ENCODE data around the gene MRC1. TPM values are rescaled to one million over a fixed set of nuclear protein-coding genes. Genes with fewer than 3 reads are reported as not detected.

Gene MRC1
- total RNA-seq, 1 experiment from 2014 or later: 0.37 TPM

DNA sequence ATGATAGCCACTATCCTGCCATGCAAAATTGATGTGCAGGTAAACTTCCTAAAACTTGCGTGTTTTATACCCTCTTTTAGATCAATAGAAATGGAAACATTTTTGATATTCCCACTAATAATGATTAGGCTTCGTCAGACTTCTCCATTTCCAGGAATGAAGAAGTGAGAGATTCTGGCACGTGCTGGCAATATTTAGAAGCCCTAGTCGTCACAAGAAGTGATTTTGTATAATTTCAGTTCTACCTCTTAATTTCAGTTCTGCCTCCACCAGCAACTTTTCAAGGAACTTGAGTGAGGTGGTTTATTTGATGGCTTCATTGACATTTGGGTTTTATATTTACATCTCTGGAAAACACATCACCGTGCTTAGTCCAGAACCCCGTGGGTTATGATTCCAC is 61.9 kb downstream of the MRC1 start:
- CTCF ChIA-PET: no interaction called here
- Histone ChIP-seq H3K9me2 (ENCODE audit: insufficient read depth) (no peaks in the 10 kb centered on the region), H3K27me3 (ENCODE audit: insufficient read depth, low read length) (no peaks in the 10 kb centered on the region), H3K4me3 (replicated peaks in 1 of 2; ENCODE audit: low read depth in 1 of 2, low read length in 2 of 2) (no peak overlapping the region), H3K36me3 (ENCODE audit: control insufficient read depth in 1 of 2, insufficient read depth in 2 of 2, low read length in 2 of 2) (no peaks in the 10 kb centered on the region), H4K20me1 (ENCODE audit: insufficient read depth) (no peaks in the 10 kb centered on the region), H3K79me2 (ENCODE audit: insufficient read depth, low read length) (no peaks in the 10 kb centered on the region), H3K4me2 (ENCODE audit: low read length) (no peak overlapping the region), H3K27ac (ENCODE audit: low read depth, low read length) (no peak overlapping the region), H3K4me1 (ENCODE audit: control insufficient read depth in 1 of 2, insufficient read depth in 2 of 2, low read length in 2 of 2) (no peaks in the 10 kb centered on the region), H3K9me3 (ENCODE audit: control insufficient read depth in 1 of 2, insufficient read depth in 1 of 2, low read depth in 1 of 2, low read length in 2 of 2) (no peaks in the 10 kb centered on the region), H3K9ac (ENCODE audit: low read length) (no peak overlapping the region), H2AFZ (ENCODE audit: low read depth, low read length, poor library complexity, severe bottlenecking) (no peak overlapping the region)
- intact Hi-C loops (cut with micrococcal nuclease): no loop called here
- DNase-seq (ENCODE audit: low read depth, low spot score) (no peak), ATAC-seq (no peak)
- TF ChIP-seq, protein P1, sequence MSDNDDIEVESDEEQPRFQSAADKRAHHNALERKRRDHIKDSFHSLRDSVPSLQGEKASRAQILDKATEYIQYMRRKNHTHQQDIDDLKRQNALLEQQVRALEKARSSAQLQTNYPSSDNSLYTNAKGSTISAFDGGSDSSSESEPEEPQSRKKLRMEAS (IDR thresholded peaks at IDR 0.05): no peak
- TF ChIP-seq EZH2phosphoT487 (IDR thresholded peaks at IDR 0.05; ENCODE audit: borderline replicate concordance): no peak
- TF ChIP-seq, protein P2, sequence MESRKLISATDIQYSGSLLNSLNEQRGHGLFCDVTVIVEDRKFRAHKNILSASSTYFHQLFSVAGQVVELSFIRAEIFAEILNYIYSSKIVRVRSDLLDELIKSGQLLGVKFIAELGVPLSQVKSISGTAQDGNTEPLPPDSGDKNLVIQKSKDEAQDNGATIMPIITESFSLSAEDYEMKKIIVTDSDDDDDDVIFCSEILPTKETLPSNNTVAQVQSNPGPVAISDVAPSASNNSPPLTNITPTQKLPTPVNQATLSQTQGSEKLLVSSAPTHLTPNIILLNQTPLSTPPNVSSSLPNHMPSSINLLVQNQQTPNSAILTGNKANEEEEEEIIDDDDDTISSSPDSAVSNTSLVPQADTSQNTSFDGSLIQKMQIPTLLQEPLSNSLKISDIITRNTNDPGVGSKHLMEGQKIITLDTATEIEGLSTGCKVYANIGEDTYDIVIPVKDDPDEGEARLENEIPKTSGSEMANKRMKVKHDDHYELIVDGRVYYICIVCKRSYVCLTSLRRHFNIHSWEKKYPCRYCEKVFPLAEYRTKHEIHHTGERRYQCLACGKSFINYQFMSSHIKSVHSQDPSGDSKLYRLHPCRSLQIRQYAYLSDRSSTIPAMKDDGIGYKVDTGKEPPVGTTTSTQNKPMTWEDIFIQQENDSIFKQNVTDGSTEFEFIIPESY (IDR thresholded peaks at IDR 0.05; ENCODE audit: extremely low read depth, insufficient replicate concordance, low read length): no peak
- no peak for TF ChIP-seq EGR1 (IDR thresholded peaks at IDR 0.05; ENCODE audit: low read depth)
- POLR2A ChIA-PET: no interaction called here
- RAD21 ChIA-PET (ENCODE audit: low non-redundant PET in 1 of 2, low total read pairs in 2 of 2, uncharacterized antibody in 2 of 2, unreplicated experiment in 2 of 2): no interaction called here
- no TSS peak for BruUV-seq (replicated peaks)

DNA sequence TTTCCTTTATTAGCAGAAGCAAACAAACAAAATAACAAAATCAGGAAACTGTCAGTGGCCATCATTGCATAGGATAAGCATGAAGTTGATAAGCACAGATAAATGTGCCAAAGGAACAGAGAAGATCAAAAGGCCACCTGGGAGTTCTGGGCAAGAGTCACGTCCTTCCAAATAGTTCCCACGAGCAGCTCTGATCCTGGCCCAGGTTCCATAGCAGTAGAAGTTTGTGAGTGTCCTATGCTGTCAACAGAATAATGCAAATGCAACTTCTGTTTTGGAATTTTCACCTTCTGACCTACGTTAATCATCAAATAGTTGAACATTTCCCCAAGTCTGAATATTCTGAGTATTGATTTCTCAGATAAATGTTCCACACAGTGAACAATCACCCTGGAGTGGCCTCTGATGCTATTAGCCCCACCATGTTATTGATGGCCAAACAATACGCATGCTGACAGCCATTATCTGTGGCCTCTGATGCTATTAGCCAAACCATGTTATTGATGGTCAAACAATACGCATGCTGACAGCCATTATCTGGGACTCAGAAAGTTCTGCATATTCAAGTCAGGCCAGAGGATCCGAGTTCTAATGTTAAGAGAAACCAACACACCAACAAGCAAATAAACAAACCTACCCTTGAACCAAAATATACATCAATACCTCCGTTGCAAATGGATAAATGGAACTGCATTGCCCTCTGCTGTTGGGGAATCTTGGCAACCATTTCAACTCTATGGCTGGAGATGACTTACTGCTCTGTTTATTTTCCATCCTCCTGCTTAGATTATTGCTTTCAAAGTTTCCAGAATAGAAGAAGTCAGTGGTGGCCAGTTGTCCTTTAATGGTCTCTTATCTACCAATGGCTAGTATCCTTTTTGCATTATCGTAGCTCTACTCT is 63.3 kb downstream of the MRC1 start:
- Histone ChIP-seq H3K9ac (ENCODE audit: low read length) (no peak overlapping the region), H2AFZ (ENCODE audit: low read depth, low read length, poor library complexity, severe bottlenecking) (no peak overlapping the region), H3K79me2 (ENCODE audit: insufficient read depth, low read length) (no peaks in the 10 kb centered on the region), H3K27me3 (ENCODE audit: insufficient read depth, low read length) (no peaks in the 10 kb centered on the region), H3K36me3 (ENCODE audit: control insufficient read depth in 1 of 2, insufficient read depth in 2 of 2, low read length in 2 of 2) (no peaks in the 10 kb centered on the region), H3K9me2 (ENCODE audit: insufficient read depth) (no peaks in the 10 kb centered on the region), H4K20me1 (ENCODE audit: insufficient read depth) (no peaks in the 10 kb centered on the region), H3K27ac (ENCODE audit: low read depth, low read length) (no peak overlapping the region), H3K4me3 (replicated peaks in 1 of 2; ENCODE audit: low read depth in 1 of 2, low read length in 2 of 2) (no peak overlapping the region), H3K4me1 (ENCODE audit: control insufficient read depth in 1 of 2, insufficient read depth in 2 of 2, low read length in 2 of 2) (no peaks in the 10 kb centered on the region), H3K4me2 (ENCODE audit: low read length) (no peak overlapping the region), H3K9me3 (ENCODE audit: control insufficient read depth in 1 of 2, insufficient read depth in 1 of 2, low read depth in 1 of 2, low read length in 2 of 2) (no peaks in the 10 kb centered on the region)
- TF ChIP-seq RAD21 (IDR thresholded peaks at IDR 0.05; ENCODE audit: low read depth) (peak; percentile 72), JUND (IDR thresholded peaks at IDR 0.05) (no peak)
- TF ChIP-seq, protein P3, sequence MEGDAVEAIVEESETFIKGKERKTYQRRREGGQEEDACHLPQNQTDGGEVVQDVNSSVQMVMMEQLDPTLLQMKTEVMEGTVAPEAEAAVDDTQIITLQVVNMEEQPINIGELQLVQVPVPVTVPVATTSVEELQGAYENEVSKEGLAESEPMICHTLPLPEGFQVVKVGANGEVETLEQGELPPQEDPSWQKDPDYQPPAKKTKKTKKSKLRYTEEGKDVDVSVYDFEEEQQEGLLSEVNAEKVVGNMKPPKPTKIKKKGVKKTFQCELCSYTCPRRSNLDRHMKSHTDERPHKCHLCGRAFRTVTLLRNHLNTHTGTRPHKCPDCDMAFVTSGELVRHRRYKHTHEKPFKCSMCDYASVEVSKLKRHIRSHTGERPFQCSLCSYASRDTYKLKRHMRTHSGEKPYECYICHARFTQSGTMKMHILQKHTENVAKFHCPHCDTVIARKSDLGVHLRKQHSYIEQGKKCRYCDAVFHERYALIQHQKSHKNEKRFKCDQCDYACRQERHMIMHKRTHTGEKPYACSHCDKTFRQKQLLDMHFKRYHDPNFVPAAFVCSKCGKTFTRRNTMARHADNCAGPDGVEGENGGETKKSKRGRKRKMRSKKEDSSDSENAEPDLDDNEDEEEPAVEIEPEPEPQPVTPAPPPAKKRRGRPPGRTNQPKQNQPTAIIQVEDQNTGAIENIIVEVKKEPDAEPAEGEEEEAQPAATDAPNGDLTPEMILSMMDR (IDR thresholded peaks at IDR 0.05 in 2 of 3, conservative IDR thresholded peaks at IDR 0.05 in 1 of 3; ENCODE audit: borderline replicate concordance in 1 of 3, insufficient read depth in 1 of 3, low read depth in 2 of 3, low read length in 2 of 3): peak; percentile 54 to 67 (median 61); a peak in 5 of 6 replicates
- intact Hi-C loops (cut with micrococcal nuclease): loop anchor here (1.0 kb wide), 1 partner anchor 265 kb away; no protein-coding TSS in a partner anchor
- CTCF ChIA-PET: interaction anchor here (1.0 to 2.3 kb wide), 5 partner anchors 25 to 344 kb away, joined by 3 to 7 read pairs (median 4); no protein-coding TSS in a partner anchor
- BruUV-seq (replicated peaks): no TSS peak
- RAD21 ChIA-PET (ENCODE audit: low non-redundant PET in 1 of 2, low total read pairs in 2 of 2, uncharacterized antibody in 2 of 2, unreplicated experiment in 2 of 2): no interaction called here
- ATAC-seq (peak; percentile 67), DNase-seq (ENCODE audit: low read depth, low spot score) (peak; percentile 23)
- POLR2A ChIA-PET: no interaction called here

Data from HCT116 (cell line).